ENCODE measurements around the gene UAP1L1. TPM values are rescaled to one million over a fixed set of nuclear protein-coding genes. Genes with fewer than 3 reads are reported as not detected.

Gene UAP1L1
- total RNA-seq, 2 donors from 2014 or later, result 2.6 to 4.5 TPM

- no peaks in the 10 kb centered on the region for H3K4me1 ChIP-seq (ENCODE audit: control insufficient read depth, insufficient read depth, low read length)
- H3K4me3 ChIP-seq (ENCODE audit: low read length), result no peak overlapping the region
- H3K27me3 ChIP-seq (ENCODE audit: control insufficient read depth, insufficient read depth, low read length, poor library complexity, severe bottlenecking), result peaks cover 3% of the 10 kb centered on the region
- H3K9me3 ChIP-seq (ENCODE audit: control insufficient read depth, low read length), result no peaks in the 10 kb centered on the region
- H3K4me1 Mint-ChIP-seq, result no peaks in the 10 kb centered on the region
- peaks cover 4% of the 10 kb centered on the region for H3K27me3 Mint-ChIP-seq (ENCODE audit: insufficient read depth)
- H3K9me3 Mint-ChIP-seq, result no peaks in the 10 kb centered on the region
- peaks cover 12% of the 10 kb centered on the region for H3K36me3 Mint-ChIP-seq (ENCODE audit: low read depth)
- H3K27ac Mint-ChIP-seq, result no peak overlapping the region
- no peak overlapping the region for H3K4me3 Mint-ChIP-seq
- H3K9ac ChIP-seq (ENCODE audit: extremely low read depth, low read length, poor library complexity, severe bottlenecking), result no peak overlapping the region
- H3K36me3 ChIP-seq (ENCODE audit: control insufficient read depth, insufficient read depth, low read length), result peaks cover 10% of the 10 kb centered on the region
- TF ChIP-seq CTCF (conservative IDR thresholded peaks at IDR 0.05), result no peak
- H3K27ac ChIP-seq (ENCODE audit: low read depth, low read length), result no peak overlapping the region
- no peak for DNase-seq
- 89 to 96% methylated on average over 6 to 8 of the region's 8 CpGs for WGBS, 2 experiments (ENCODE audit: insufficient coverage in 1 of 2, insufficient read length in 1 of 2)
Measured at GRCh38 chr9:137035937-137036336, 41.4 kb upstream of the UAP1L1 start.

GRCh38 chr9:137037035-137037434, 40.3 kb upstream of the UAP1L1 start:
- Histone ChIP-seq H3K27me3 (ENCODE audit: control insufficient read depth, insufficient read depth, low read length, poor library complexity, severe bottlenecking) (peaks cover 3% of the 10 kb centered on the region), H3K27ac (ENCODE audit: low read depth, low read length) (no peak overlapping the region), H3K36me3 (ENCODE audit: control insufficient read depth, insufficient read depth, low read length) (peaks cover 10% of the 10 kb centered on the region), H3K9me3 (ENCODE audit: control insufficient read depth, low read length) (no peaks in the 10 kb centered on the region), H3K4me1 (ENCODE audit: control insufficient read depth, insufficient read depth, low read length) (no peaks in the 10 kb centered on the region), H3K4me3 (ENCODE audit: low read length) (no peak overlapping the region), H3K9ac (ENCODE audit: extremely low read depth, low read length, poor library complexity, severe bottlenecking) (no peak overlapping the region)
- Mint-ChIP-seq H3K4me3 (no peak overlapping the region), H3K27ac (no peak overlapping the region), H3K9me3 (no peaks in the 10 kb centered on the region), H3K36me3 (ENCODE audit: low read depth) (peaks cover 12% of the 10 kb centered on the region), H3K4me1 (no peaks in the 10 kb centered on the region), H3K27me3 (ENCODE audit: insufficient read depth) (peaks cover 2% of the 10 kb centered on the region)
- WGBS, 2 experiments (ENCODE audit: insufficient coverage in 1 of 2, insufficient read length in 1 of 2), result 92 to 95% methylated on average over 6 to 13 of the region's 13 CpGs
- DNase-seq, result no peak
- TF ChIP-seq CTCF (conservative IDR thresholded peaks at IDR 0.05), result no peak

- no peak for TF ChIP-seq CTCF (conservative IDR thresholded peaks at IDR 0.05)
- Histone ChIP-seq H3K9ac (ENCODE audit: extremely low read depth, low read length, poor library complexity, severe bottlenecking) (no peak overlapping the region), H3K27me3 (ENCODE audit: control insufficient read depth, insufficient read depth, low read length, poor library complexity, severe bottlenecking) (peaks cover 3% of the 10 kb centered on the region), H3K27ac (ENCODE audit: low read depth, low read length) (no peak overlapping the region), H3K36me3 (ENCODE audit: control insufficient read depth, insufficient read depth, low read length) (peaks cover 10% of the 10 kb centered on the region), H3K9me3 (ENCODE audit: control insufficient read depth, low read length) (no peaks in the 10 kb centered on the region), H3K4me3 (ENCODE audit: low read length) (no peak overlapping the region), H3K4me1 (ENCODE audit: control insufficient read depth, insufficient read depth, low read length) (no peaks in the 10 kb centered on the region)
- 93 to 100% methylated on average over 8 to 10 of the region's 10 CpGs for WGBS, 2 experiments (ENCODE audit: insufficient coverage in 1 of 2, insufficient read length in 1 of 2)
- Mint-ChIP-seq H3K27ac (no peak overlapping the region), H3K9me3 (no peaks in the 10 kb centered on the region), H3K4me1 (no peaks in the 10 kb centered on the region), H3K27me3 (ENCODE audit: insufficient read depth) (peaks cover 2% of the 10 kb centered on the region), H3K36me3 (ENCODE audit: low read depth) (peaks cover 12% of the 10 kb centered on the region), H3K4me3 (no peak overlapping the region)
- DNase-seq, result no peak
Measured at GRCh38 chr9:137037483-137037882, 39.8 kb upstream of the UAP1L1 start.
